ENCODE data around the gene VPS41. TPM values are rescaled to one million over a fixed set of nuclear protein-coding genes. Genes with fewer than 3 reads are reported as not detected.
"Not testable (repeated sequence)": the region's sequence is repeated elsewhere in the genome, so short reads cannot be mapped to it uniquely, and the experiment has no call there.

VPS41 gene
- total RNA-seq = 10 to 100 TPM; 50.2 to 52.5 TPM

DNA sequence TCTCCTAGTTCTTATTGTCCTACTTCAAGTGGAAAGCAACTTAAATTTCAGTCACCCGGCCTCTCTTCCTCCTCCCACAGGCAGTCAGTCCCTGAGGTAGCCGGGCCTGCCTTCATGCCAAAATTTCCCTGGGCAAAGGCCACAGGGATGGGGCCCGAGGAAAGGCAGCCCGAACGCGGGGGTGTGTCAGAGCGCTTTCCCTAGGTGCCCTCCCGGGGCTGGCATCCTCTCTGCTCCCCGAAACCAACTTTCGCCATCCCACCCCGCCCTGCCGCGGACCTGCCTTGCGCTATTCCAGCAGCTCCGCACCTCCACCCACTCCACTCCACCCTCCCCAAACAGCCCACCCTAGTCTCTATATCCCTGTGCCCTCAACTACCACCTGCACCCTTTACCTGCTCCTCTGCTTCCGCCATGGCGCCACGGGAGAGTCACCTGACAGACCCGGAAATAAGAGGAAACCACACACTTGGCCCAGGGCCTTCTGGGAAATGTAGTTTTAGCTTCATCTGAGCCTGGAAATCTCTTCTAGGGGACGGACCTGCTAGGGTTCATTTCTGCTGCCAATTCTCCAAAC, at the start of gene VPS41:
Gene VPS41, minus strand, starts transcription at position 433 of the 577 bp plus-strand sequence. Its CDS starts 17 bp downstream, at position 416.
- no peaks in the 10 kb centered on the region for H3K9me3 Mint-ChIP-seq
- H3K4me3 Mint-ChIP-seq = peak within 1 kb of the TSS; percentile 97
- peaks cover 34% of the 10 kb centered on the region for H3K4me1 Mint-ChIP-seq
- H3K27ac Mint-ChIP-seq = peak within 1 kb of the TSS; percentile 92
- peak; percentile 76 for DNase-seq
- H3K36me3 Mint-ChIP-seq = peaks cover 2% of the 10 kb centered on the region
- H3K27me3 Mint-ChIP-seq = no peaks in the 10 kb centered on the region

- Mint-ChIP-seq H3K4me1 (no peaks in the 10 kb centered on the region), H3K9me3 (no peaks in the 10 kb centered on the region), H3K27me3 (peaks cover 24% of the 10 kb centered on the region), H3K27ac (no peak overlapping the region), H3K36me3 (no peaks in the 10 kb centered on the region), H3K4me3 (no peak overlapping the region)
- DNase-seq = no peak
These were observed 46.9 kb upstream of the VPS41 start for GRCh38 chr7:38955892-38956291.

- H3K4me1 Mint-ChIP-seq = no peaks in the 10 kb centered on the region
- H3K4me3 Mint-ChIP-seq = no peak overlapping the region
- no peak for DNase-seq
- peaks cover 20% of the 10 kb centered on the region for H3K27me3 Mint-ChIP-seq
- H3K27ac Mint-ChIP-seq = no peak overlapping the region
- no peaks in the 10 kb centered on the region for H3K36me3 Mint-ChIP-seq
- no peaks in the 10 kb centered on the region for H3K9me3 Mint-ChIP-seq
These were observed 45.0 kb upstream of the VPS41 start for GRCh38 chr7:38953971-38954370.

- H3K36me3 Mint-ChIP-seq = no peaks in the 10 kb centered on the region
- no peak for DNase-seq
- no peaks in the 10 kb centered on the region for H3K4me1 Mint-ChIP-seq
- H3K9me3 Mint-ChIP-seq = no peaks in the 10 kb centered on the region
- no peak overlapping the region for H3K27ac Mint-ChIP-seq
- peaks cover 17% of the 10 kb centered on the region for H3K27me3 Mint-ChIP-seq
- H3K4me3 Mint-ChIP-seq = no peak overlapping the region
These were observed 44.2 kb upstream of the VPS41 start for GRCh38 chr7:38953227-38953626.

GRCh38 chr7:38951213-38951612, 42.2 kb upstream of the VPS41 start:
- Mint-ChIP-seq H3K27me3 (peaks cover 14% of the 10 kb centered on the region), H3K4me1 (no peaks in the 10 kb centered on the region), H3K9me3 (no peaks in the 10 kb centered on the region), H3K36me3 (no peaks in the 10 kb centered on the region), H3K27ac (no peak overlapping the region), H3K4me3 (no peak overlapping the region)
- no peak for DNase-seq

GRCh38 chr7:38950309-38950708, 41.3 kb upstream of the VPS41 start:
- no peak for DNase-seq
- no peaks in the 10 kb centered on the region for H3K36me3 Mint-ChIP-seq
- H3K27ac Mint-ChIP-seq = no peak overlapping the region
- no peaks in the 10 kb centered on the region for H3K9me3 Mint-ChIP-seq
- H3K4me3 Mint-ChIP-seq = no peak overlapping the region
- H3K27me3 Mint-ChIP-seq = peaks cover 14% of the 10 kb centered on the region
- H3K4me1 Mint-ChIP-seq = no peaks in the 10 kb centered on the region

DNA sequence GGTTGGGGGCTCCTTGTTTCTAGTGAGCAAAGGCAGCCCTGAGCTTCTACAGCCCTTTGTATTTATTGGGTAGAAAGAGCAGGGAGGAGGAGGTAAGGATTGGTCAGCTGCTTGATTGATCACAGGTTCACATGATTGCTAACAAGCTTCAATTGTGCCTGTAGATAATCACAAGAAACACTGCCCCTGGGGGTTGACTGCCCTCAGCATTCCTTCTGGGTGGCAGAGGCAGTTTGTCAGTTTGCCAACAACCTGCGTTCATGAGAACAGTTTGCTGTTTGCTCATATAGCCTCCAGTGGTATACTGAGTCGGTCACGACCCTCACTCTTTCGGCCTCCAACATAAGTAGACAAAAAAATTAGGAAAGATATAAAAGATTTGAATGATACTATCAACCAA, 38.5 kb upstream of the VPS41 start:
- not testable (repeated sequence) for H3K27ac Mint-ChIP-seq, H3K4me1 Mint-ChIP-seq, H3K36me3 Mint-ChIP-seq, H3K4me3 Mint-ChIP-seq, DNase-seq, H3K9me3 Mint-ChIP-seq
- H3K27me3 Mint-ChIP-seq = peaks cover 13% of the 10 kb centered on the region

DNA sequence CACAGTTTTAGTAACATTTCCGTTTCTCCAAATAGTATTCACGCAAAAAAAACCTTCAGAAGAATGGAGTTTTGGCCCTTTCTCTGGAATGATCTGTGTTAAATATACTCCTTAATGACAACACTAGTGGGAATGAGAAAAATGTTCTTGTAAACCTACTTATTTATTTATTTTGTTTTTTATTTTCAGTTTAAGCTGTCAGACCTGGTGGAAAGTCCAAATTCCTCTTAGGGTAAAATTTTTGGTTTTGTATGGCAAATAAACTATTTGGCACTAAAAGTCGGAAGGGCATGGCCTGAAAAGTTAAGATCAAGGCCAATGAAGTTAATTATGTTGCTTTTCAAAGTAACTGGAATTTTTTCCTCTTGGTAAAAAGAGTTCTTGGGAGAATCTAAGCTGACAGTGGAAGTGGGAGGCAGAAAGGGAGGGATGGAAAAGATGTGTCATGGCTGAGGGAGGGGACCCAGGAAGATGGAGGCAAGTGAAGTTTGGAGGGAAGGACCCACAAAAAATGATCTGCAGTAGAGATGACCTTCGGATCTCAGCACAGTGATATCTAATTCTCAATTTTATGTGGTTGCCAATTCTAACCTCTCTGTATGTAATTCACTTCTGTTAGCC, 33.5 kb upstream of the VPS41 start:
- H3K27ac Mint-ChIP-seq = no peak overlapping the region

GRCh38 chr7:38940774-38941173, 31.8 kb upstream of the VPS41 start:
- Mint-ChIP-seq H3K4me1 (peaks cover 2% of the 10 kb centered on the region), H3K9me3 (no peaks in the 10 kb centered on the region), H3K4me3 (no peak overlapping the region), H3K27ac (no peak overlapping the region), H3K36me3 (no peaks in the 10 kb centered on the region), H3K27me3 (peaks cover 11% of the 10 kb centered on the region)
- DNase-seq = no peak

More for the DNA sequence above, 33.5 kb upstream of the VPS41 start:
- no peak for DNase-seq
- no peaks in the 10 kb centered on the region for H3K36me3 Mint-ChIP-seq
- H3K9me3 Mint-ChIP-seq = no peaks in the 10 kb centered on the region
- no peak overlapping the region for H3K4me3 Mint-ChIP-seq
- peaks cover 13% of the 10 kb centered on the region for H3K27me3 Mint-ChIP-seq
- peaks cover 2% of the 10 kb centered on the region for H3K4me1 Mint-ChIP-seq

DNA sequence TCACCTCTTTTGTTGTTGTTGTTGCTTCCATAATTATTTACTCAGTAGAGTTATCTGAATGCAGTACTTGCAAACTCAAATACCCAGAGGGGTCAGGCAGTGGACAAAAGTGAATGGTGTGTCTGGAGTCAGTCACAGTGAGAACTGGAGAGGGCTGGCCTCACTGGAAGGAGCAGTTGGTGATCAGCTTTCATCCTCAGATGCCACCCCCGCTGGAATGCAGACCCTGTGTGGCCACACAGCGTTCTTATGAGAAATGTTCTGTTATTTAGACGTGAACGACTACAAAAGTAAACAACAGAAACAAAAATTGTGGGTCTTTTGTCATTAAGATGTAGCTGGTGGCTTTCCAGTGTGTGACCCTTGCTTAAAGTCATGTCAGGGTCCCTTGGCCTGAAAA, 29.6 kb upstream of the VPS41 start:
- no peak for DNase-seq
- H3K36me3 Mint-ChIP-seq = no peaks in the 10 kb centered on the region
- H3K9me3 Mint-ChIP-seq = no peaks in the 10 kb centered on the region
- peaks cover 9% of the 10 kb centered on the region for H3K27me3 Mint-ChIP-seq
- H3K4me1 Mint-ChIP-seq = peaks cover 2% of the 10 kb centered on the region
- no peak overlapping the region for H3K4me3 Mint-ChIP-seq
- H3K27ac Mint-ChIP-seq = no peak overlapping the region

DNA sequence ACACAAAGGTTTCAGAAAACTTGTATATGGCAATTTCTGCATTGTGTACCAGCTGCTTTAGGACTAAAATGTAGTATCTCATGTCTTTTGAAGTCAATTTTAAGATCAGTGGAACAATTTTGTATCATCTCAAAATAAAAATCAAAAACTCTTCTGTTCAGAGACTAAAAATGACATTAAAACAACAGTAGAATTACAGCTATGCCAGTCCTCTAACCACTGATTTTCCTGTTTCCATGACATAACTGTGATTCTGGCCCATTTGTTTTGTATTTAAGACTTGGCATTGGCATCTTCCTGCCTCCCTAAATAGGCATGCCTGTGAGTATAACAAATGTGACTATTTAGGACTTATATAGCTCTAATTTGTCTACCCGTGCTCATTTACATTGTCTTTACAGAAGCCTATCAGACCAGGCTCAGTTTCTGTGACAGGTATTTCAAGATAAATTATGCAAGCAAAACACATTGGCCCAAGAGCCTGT, 29.1 kb upstream of the VPS41 start:
- Mint-ChIP-seq H3K4me1 (peaks cover 2% of the 10 kb centered on the region), H3K27ac (no peak overlapping the region), H3K4me3 (no peak overlapping the region), H3K9me3 (no peaks in the 10 kb centered on the region), H3K27me3 (peaks cover 7% of the 10 kb centered on the region), H3K36me3 (no peaks in the 10 kb centered on the region)
- DNase-seq = no peak

DNA sequence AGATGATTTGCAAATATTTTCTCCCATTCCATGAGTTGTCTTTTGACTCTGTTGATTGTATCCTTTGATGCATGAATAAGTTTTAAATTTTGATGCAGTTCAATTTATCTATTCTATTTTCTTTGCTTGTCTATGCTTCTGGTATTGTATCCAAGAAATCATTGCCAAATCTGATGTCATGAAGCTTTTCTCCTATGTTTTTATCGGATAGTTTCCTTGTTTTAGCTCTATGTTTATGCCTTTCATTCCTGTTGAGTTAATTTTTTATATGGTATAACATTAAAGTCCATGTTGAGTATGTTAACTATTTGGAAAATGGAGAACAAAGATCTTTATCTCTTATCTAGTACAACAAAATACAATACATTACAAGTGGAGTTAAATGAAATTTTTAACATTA, 27.6 kb upstream of the VPS41 start:
- H3K36me3 Mint-ChIP-seq = no peaks in the 10 kb centered on the region

GRCh38 chr7:38934536-38934935, 25.5 kb upstream of the VPS41 start:
- DNase-seq = no peak
- Mint-ChIP-seq H3K4me3 (no peak overlapping the region), H3K9me3 (no peaks in the 10 kb centered on the region), H3K27me3 (peaks cover 7% of the 10 kb centered on the region), H3K4me1 (peaks cover 2% of the 10 kb centered on the region), H3K27ac (no peak overlapping the region), H3K36me3 (no peaks in the 10 kb centered on the region)

More for the DNA sequence above, 27.6 kb upstream of the VPS41 start:
- H3K4me1 Mint-ChIP-seq = peaks cover 2% of the 10 kb centered on the region
- no peak overlapping the region for H3K4me3 Mint-ChIP-seq
- no peak for DNase-seq
- H3K9me3 Mint-ChIP-seq = no peaks in the 10 kb centered on the region
- peaks cover 7% of the 10 kb centered on the region for H3K27me3 Mint-ChIP-seq
- H3K27ac Mint-ChIP-seq = no peak overlapping the region

GRCh38 chr7:38934051-38934450, 25.1 kb upstream of the VPS41 start:
- Mint-ChIP-seq H3K27ac (no peak overlapping the region), H3K27me3 (peaks cover 7% of the 10 kb centered on the region), H3K4me1 (peaks cover 2% of the 10 kb centered on the region), H3K4me3 (no peak overlapping the region), H3K9me3 (no peaks in the 10 kb centered on the region), H3K36me3 (no peaks in the 10 kb centered on the region)
- no peak for DNase-seq

- Mint-ChIP-seq H3K27ac (no peak overlapping the region), H3K36me3 (no peaks in the 10 kb centered on the region), H3K9me3 (no peaks in the 10 kb centered on the region), H3K4me1 (no peaks in the 10 kb centered on the region), H3K27me3 (peaks cover 10% of the 10 kb centered on the region), H3K4me3 (no peak overlapping the region)
- DNase-seq = peak; percentile 21
These were observed 23.6 kb upstream of the VPS41 start for GRCh38 chr7:38932509-38933168.
